GM23338 (cell line): ENCODE measurements around the gene QRFPR. TPM values are rescaled to one million over a fixed set of nuclear protein-coding genes. Genes with fewer than 3 reads are reported as not detected.

Source experiments
- polyA plus RNA-seq: library from polyadenylated mRNA; unstranded; fragments of >200 nt; fragmentation: Nextera tagmentation; extraction: Ambion mirVana; gene quantifications from 2 replicates; pipeline ENCODE4 v1.2.1, GENCODE V29; 2016
- small RNA-seq: library from RNA; depleted of rRNA; stranded (forward); fragments of <200 nt; gene quantifications from one replicate; pipeline ENCODE3, GENCODE V24; 2014; ENCODE audit warnings: low replicate concordance
- total RNA-seq: library from RNA; depleted of rRNA; stranded (reverse); fragments of >200 nt; shearing (Covaris generic); gene quantifications from 2 replicates; pipeline ENCODE4 v1.2.3, GENCODE V29; 2014; rRNA removed

QRFPR gene
- total and polyA plus RNA-seq, 2 experiments from 2014 or later: 0.27 to 1.3 TPM

Small RNAs within 50 kb of the gene (small RNA-seq; reads per million reads assigned to genes)
- not detected for gene RF00019

Other genes with a start within 250 kb of the QRFPR start
- gene TNIP3, start 216.7 kb downstream of the QRFPR start, total RNA-seq: not detected in 2 replicates
- gene TNIP3, start 216.7 kb downstream of the QRFPR start, polyA plus RNA-seq: 0.45 TPM in 1 of 2 replicates, not detected in the other